ENCODE results near the gene MORC2. TPM values are rescaled to one million over a fixed set of nuclear protein-coding genes. Genes with fewer than 3 reads are reported as not detected.

The MORC2 gene
- total RNA-seq, 1 experiment from 2014 or later = 19.5 TPM

DNA sequence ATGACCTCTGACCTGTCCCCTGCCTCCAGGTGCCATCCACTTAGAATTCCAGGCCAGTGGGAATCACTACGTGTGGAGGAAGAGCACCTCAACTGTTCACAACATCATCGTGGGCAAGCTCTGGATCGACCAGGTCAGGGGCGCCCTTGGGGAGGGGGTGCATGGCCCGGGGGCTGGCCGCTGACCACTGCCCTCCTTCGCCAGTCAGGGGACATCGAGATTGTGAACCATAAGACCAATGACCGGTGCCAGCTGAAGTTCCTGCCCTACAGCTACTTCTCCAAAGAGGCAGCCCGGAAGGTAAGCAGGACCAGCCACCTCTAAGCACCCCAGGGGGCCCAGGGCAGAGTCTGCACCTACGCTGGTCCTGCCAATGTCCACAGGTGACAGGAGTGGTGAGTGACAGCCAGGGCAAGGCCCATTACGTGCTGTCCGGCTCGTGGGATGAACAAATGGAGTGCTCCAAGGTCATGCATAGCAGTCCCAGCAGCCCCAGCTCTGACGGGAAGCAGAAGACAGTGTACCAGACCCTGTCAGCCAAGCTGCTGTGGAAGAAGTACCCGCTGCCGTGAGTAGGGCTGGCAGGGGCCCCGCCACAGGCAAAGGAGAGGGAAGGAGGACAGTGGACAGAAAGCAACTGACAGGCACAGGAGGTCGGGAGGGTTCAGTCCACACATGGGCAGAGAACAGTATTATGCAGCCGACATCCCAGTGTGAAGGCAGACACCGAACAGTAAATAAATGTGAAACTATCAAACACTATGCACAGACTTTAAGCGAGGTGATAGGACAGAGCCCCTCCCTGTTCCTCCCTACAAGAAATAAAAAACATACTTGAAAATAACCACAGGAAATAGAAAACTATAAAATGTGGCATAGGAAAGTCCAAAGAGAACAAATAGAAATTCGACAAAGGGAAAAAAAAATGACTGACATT, 74.9 kb downstream of the MORC2 start:
- no peak for DNase-seq (ENCODE audit: low read depth)

DNA sequence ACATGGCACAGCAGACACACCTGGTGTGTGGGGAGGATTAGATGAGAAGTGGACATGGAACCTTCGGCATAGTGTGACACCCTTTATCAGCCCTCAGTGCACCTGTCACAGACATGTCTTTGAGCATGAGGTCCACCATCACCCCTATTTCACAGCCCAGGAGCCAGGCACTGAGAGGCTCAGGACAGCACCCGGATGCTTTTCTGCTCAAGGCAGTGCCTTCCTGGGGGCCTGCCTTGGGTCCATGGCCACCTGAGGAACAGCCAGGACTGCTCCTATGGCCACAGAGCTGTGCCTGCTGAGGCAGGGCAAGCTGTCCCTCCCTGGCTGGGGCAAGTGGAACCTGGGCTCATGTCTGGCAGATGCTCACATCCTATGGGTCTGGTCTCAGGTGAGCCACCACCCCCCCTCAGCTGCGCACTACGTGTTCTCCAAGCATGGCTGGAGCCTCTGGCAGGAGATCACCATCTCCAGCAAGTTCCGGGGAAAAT, 75.8 kb downstream of the MORC2 start:
- in situ Hi-C loops (cut with HindIII; ENCODE audit: low pct_unique_long_range_greater_than_20kb, low sequenced_read_pairs) = no loop called here
- no peak for DNase-seq (ENCODE audit: low read depth)

More for the DNA sequence above, 74.9 kb downstream of the MORC2 start:
- in situ Hi-C loops (cut with HindIII; ENCODE audit: low pct_unique_long_range_greater_than_20kb, low sequenced_read_pairs) = no loop called here

DNA sequence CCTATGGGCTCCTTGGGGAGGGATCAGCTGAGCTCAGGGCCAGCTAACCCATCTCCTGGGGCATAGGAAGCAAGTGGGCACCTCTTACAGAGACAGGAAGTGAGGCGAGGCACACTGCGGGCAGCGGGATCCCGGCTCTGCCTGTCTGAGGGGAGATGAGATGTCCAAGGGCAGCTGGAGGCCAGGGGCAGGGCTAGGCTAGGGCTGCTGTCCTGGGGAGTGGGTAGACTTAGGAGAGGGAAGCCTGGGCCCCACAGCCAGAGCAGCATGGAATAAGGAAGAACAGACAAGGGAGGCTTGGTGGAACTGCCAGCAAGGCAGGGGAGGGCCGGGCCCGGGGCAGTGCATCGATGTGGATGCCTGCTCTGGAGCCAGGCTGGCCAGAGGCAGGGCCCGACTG, 76.3 kb downstream of the MORC2 start:
- DNase-seq (ENCODE audit: low read depth) = no peak
- in situ Hi-C loops (cut with HindIII; ENCODE audit: low pct_unique_long_range_greater_than_20kb, low sequenced_read_pairs) = no loop called here

DNA sequence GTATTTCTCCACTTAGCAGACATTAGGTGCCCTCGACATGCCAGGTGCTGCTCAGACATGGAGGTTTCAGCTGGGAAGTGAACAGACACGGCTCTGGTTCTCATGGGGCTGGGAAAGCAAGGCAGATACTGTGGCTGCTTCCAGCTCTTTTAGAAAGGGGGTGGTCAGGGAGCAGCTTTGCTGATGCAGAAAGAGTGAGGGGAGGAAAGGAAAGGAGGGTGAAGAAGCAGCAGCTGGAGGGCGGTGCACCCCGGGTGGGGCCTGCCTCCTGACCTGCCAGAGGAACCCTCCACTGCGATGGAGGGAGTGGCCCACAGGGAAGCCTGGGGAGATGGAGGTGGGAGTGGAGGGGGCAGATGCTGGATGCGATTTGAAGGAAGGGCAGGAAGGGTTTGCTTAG, 76.8 kb downstream of the MORC2 start:
- in situ Hi-C loops (cut with HindIII; ENCODE audit: low pct_unique_long_range_greater_than_20kb, low sequenced_read_pairs) = no loop called here

DNA sequence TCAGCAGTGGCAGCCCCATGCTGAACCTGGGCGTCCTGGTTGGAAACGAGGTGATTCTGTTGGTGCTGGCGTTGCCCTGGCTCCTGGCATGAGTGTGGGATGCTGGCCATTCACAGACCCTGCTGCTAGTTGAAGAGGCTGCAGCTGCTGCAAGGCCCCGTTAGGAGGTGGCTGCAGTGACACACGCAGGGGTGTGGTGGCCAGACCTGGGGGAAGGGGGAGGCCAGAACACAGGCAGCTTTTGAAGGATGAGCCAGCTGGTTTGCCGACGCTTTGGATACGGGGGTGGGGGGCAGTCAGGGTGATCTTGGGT, 77.2 kb downstream of the MORC2 start:
- in situ Hi-C loops (cut with HindIII; ENCODE audit: low pct_unique_long_range_greater_than_20kb, low sequenced_read_pairs) = no loop called here
- no peak for DNase-seq (ENCODE audit: low read depth)

More for the DNA sequence above, 76.8 kb downstream of the MORC2 start:
- no peak for DNase-seq (ENCODE audit: low read depth)

DNA sequence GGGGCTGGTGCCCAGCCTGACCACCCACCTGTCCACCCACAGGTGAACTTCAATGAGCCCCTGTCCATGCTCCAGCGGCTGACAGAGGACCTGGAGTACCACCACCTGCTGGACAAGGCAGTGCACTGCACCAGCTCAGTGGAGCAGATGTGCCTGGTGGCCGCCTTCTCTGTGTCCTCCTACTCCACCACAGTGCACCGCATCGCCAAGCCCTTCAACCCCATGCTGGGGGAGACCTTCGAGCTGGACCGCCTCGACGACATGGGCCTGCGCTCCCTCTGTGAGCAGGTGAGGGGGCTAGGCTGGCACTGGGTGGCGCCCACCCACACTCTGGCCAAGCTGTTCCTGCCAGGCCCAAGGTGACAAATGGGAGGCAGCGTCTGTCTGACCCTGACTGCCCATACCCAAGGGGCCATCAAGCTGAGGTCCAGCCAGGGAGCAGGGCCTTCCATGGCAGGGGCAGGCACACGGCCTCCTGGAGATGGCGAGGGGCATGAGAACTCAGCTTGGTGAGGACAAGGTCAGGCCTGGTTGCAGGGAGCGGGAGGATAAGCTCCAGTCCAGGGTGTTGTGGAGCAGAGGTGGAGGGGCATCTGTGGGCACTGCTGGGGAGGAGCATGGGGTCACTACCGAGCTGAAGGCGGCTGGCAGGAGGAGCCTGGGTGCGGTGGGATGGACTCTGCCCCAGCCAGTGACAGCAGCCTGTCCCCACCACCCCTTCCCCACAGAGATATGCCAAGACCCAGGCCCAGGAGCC, 77.7 kb downstream of the MORC2 start:
- in situ Hi-C loops (cut with HindIII; ENCODE audit: low pct_unique_long_range_greater_than_20kb, low sequenced_read_pairs) = no loop called here
- no peak for DNase-seq (ENCODE audit: low read depth)

DNA sequence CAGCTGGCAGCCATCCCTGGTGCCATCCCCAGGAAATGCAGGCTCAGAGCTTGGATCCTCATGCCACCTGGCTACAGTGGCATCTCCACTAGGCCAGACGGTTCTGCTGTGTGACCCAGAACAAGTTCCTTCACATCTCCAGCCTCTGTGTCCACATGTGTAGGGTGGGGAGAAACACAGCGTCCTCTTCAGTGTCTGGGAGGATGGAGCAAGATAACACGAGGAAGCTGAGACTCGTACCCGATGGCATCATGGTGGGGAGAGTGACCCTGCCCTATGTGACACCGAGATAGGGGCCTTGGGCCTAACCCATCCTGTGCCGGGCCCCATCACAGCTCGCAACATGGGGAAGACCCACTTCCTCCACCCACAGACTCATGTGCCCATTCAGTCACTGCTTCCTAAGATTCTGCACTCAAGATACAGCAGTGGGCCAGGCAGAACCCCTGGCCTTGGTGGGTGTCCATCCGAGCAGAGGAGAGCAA, 78.5 kb downstream of the MORC2 start:
- in situ Hi-C loops (cut with HindIII; ENCODE audit: low pct_unique_long_range_greater_than_20kb, low sequenced_read_pairs) = no loop called here
- no peak for DNase-seq (ENCODE audit: low read depth)

DNA sequence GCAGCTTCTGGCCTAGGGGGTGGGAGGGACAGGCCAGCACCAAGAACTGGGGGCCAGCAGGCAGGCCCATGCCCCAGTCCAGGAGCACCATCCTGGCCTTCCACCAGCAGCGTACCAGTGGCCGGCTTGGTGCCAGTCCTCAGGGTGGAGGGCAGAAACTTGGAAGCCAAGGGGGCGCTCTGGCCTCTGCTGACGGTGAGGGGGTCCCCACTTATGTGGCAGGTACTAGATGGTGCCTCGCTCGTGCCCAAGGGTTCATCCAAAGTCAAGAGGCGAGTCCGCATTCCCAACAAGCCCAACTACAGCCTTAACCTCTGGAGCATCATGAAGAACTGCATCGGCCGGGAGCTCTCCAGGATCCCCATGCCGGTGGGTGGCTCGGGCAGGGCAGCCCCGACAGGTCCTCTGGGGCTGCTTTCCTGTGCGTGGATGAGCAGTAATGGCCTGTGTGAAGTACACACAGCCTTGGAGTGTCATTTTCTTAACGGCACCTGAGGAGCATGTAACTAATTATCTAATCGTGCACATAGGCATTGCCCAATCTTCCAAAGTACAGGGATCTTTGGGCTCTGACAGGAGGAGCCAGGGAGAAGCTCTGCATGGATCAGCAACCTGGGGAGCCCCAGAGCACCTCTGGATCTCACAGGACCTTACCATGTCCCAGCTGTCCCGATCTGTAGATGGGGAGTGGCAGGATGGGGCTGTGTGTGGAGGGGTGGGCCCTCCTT, 79.1 kb downstream of the MORC2 start:
- DNase-seq (ENCODE audit: low read depth) = no peak
- in situ Hi-C loops (cut with HindIII; ENCODE audit: low pct_unique_long_range_greater_than_20kb, low sequenced_read_pairs) = no loop called here

DNA sequence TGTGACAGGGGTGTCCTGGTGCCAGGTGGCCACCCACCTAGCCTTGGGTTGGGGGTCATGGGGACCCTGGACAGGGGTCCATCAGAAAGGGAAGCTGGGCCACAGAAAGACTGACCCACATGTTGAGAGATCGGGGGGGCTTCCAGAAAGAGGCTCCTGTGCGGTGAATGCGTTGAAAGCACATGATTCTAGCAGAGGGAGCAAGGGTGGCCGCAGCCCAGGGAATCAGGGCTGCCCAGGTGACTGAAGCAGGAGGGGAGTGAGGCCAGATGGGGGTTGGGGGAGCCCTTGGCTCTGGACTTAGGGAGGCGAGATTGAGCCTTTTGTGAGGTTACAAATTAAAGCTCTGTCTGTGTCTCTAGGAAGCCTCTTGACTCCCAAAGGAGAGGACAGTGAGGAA, 80.7 kb downstream of the MORC2 start:
- in situ Hi-C loops (cut with HindIII; ENCODE audit: low pct_unique_long_range_greater_than_20kb, low sequenced_read_pairs) = no loop called here
- DNase-seq (ENCODE audit: low read depth) = no peak

DNA sequence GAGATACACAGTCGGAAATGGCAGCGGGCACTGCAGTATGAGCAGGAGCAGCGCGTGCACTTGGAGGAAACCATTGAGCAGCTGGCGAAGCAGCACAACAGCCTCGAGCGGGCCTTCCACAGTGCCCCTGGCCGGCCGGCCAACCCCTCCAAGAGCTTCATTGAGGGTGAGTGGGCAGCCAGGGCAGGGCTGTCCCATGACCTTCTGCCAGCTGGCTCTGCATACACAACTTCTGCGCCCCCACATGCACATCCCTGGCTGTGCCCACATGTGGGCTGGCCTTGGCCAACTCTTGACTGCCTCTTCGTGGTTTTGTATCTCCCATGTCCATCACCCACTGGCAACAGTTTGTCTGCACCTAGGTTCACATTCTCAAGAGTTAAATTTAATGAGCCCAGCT, 81.1 kb downstream of the MORC2 start:
- in situ Hi-C loops (cut with HindIII; ENCODE audit: low pct_unique_long_range_greater_than_20kb, low sequenced_read_pairs) = no loop called here
- no peak for DNase-seq (ENCODE audit: low read depth)

DNA sequence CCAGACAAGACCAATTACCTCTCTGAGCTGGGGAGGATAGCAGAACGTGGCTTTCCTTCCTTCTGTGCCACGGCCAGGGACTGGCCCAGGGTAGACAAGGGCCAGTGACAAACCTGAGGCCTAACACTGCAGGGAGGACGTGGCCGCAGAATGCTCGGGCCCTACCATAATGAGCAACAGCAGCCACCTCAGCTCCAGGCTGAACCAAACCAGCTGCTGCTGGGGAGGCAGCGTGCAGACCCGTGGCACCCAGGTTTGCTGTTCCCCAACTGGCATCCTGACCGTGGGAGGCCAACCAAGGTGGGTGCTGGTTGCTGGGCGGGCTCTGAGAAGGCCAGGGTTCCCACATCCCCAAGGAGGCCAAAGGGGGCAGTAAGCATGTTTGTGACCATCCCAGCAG, 83.0 kb downstream of the MORC2 start:
- in situ Hi-C loops (cut with HindIII; ENCODE audit: low pct_unique_long_range_greater_than_20kb, low sequenced_read_pairs) = no loop called here
- DNase-seq (ENCODE audit: low read depth) = no peak

DNA sequence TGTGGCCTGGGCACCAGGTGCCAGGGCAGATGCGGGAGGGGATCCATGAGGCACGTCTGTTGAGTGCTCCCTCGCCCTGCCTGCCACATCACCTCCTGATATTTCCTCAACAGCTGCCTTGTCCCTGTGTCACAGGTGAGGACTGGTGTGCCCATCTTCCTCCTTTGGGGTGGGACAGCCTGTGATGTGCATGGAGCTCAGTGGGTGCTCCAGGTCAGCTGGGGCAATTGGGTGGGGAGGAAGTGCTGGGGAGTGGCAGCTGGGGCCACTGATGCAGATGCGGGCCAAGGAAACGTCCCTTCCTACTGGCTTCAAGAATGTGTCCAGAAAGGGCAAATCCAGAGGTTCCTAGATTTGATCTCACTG, 83.6 kb downstream of the MORC2 start:
- in situ Hi-C loops (cut with HindIII; ENCODE audit: low pct_unique_long_range_greater_than_20kb, low sequenced_read_pairs) = no loop called here
- no peak for DNase-seq (ENCODE audit: low read depth)

DNA sequence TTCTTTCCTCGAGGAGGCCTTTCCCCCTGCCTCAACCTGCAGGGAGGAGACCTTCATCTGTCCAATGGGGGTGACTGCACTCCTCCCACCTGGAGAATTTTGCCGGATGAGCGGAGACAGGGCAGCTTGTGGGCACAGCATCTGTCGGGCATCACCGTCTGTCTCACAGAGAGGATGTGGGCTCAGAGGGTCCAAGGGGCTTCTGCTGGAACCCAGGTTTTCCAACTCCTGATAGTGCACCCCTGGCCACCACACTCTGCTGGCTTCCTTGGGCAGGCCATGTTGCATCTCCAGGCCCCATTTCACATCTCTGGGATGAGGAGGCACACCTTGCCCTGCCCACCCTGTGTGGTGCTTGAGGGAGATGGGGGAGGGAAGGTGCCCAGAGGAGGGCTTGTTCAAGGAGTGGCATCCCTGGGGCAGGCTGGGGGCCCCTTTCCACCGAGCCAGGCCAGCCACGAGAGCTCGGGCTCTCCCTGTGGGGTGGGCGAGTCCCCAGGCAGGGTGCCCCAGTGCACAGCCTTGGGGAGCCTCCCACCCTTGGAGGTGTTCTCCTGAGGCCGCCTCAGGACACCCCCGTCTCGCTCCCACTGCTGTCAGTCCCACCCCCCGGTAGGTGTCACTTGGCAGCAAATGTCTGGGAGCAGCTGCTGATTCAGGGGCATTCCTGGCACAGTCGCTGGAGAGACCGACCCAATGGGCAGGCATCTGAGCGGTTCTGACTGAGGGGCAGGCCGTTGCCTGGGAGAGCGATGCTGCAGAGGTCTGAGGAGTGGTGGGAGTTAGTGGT, 84.2 kb downstream of the MORC2 start:
- DNase-seq (ENCODE audit: low read depth) = no peak
- in situ Hi-C loops (cut with HindIII; ENCODE audit: low pct_unique_long_range_greater_than_20kb, low sequenced_read_pairs) = no loop called here

DNA sequence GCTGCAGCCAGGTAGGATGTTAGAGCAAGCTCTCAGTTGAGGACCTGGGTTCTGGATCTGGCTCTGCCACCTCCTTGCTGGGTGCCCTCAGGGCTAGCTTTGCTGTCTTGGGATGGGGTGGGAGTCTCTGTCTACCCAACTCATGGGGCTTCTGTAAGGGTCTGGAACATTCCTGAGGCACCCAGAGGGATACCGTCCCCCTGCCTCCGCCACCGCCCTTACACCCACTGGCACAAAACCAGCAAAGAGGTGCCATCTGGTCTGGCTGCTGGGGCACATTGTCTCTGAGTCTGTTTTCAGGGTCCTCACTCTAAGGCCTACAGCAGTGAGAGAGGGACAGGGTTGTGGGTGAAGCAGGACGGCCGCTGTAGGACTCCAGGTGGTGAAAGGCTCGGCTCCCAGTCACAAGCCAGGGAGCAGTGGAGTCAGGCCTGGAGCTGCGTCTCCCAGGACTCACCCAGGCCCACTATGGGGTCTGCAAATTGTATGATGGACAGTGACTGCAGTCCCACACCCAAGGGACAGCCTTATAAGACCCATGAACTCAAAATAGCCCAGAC, 84.9 kb downstream of the MORC2 start:
- in situ Hi-C loops (cut with HindIII; ENCODE audit: low pct_unique_long_range_greater_than_20kb, low sequenced_read_pairs) = no loop called here
- DNase-seq (ENCODE audit: low read depth) = no peak

DNA sequence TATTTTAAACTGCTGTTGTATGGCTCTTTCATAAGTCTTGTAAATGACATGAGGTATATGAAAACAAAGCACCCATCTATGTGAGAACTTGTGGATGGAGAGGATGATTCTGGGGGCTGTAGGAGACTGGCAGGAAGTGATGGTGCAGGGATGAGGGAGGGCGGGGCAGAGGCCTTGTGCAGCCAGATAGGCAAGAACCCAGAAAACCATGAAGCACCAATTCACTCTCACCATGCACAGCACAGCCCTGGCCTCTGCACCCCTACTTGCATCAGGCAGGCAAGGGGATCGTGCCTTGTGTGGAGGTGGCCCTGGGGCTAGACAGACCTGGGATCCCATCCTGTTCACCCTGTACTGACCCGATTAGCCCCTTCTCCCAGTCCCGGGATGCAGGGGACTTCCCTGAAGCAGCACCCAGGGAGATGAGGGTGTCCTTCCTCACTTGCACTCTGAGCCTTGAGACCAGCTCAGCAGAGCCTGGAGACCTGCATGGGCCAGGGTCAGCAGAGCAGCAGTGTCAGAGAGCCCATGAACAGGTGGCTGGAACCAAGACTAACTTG, 85.5 kb downstream of the MORC2 start:
- DNase-seq (ENCODE audit: low read depth) = no peak
- in situ Hi-C loops (cut with HindIII; ENCODE audit: low pct_unique_long_range_greater_than_20kb, low sequenced_read_pairs) = no loop called here

DNA sequence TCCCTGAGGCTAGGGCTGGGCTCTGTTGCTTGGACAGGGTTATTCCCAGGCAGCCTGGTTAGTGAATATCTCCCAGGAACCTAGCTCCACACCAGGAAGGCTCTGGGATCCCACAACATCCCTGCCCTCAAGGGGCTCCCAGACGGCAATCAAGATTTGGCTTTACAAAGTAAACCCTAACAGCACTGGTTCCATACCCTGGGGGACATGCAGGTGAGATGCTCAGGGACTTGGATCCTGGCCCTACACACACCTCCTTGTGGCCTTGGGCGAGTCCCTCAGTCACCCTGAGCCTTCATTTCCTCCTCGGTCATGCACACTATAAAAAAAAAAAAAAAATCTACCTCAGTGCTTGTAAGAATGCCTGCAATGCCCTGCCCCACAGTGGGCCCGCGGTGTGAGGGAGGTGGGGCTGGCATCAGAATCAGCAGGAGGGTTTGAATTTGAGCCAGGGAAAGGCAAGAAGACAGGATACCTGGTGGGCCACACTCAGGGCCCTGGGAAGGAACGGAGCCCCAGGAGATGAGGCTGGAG, 86.3 kb downstream of the MORC2 start:
- in situ Hi-C loops (cut with HindIII; ENCODE audit: low pct_unique_long_range_greater_than_20kb, low sequenced_read_pairs) = no loop called here
- DNase-seq (ENCODE audit: low read depth) = no peak
